ENCODE data around the gene THAP8. TPM values are rescaled to one million over a fixed set of nuclear protein-coding genes. Genes with fewer than 3 reads are reported as not detected.

THAP8 gene
- total and polyA plus RNA-seq, 2 of the 8 experiments (the other 6 are each of a cell fraction or from before 2014, with no cell fraction given) = 6.0 to 11.1 TPM

- TF ChIP-seq ATF3 (IDR thresholded peaks at IDR 0.05; ENCODE audit: insufficient read depth, low read depth, low read length) (0 out of 2 replicates have a peak, but pooled peaks have one; percentile 24), USF2 (IDR thresholded peaks at IDR 0.05; ENCODE audit: low read length) (no peak), BCL11A (IDR thresholded peaks at IDR 0.05; ENCODE audit: low read depth in 2 of 2, low read length in 2 of 2) (no peak), ZNF274 (IDR thresholded peaks at IDR 0.05; ENCODE audit: borderline replicate concordance, extremely low read depth, low read length) (no peak), SIN3A (conservative IDR thresholded peaks at IDR 0.05 in 1 of 2, IDR thresholded peaks at IDR 0.05 in 1 of 2; ENCODE audit: low read depth in 1 of 2, low read length in 2 of 2) (no peak; a peak in 1 of 4 replicates), TBP (IDR thresholded peaks at IDR 0.05; ENCODE audit: low read depth, low read length) (no peak), RFX5 (IDR thresholded peaks at IDR 0.05; ENCODE audit: borderline replicate concordance, low read depth, low read length) (no peak), JUND (IDR thresholded peaks at IDR 0.05; ENCODE audit: low read length) (no peak), NRF1 (IDR thresholded peaks at IDR 0.05; ENCODE audit: low read depth, low read length) (no peak)
Observed at GRCh38 chr19:36051236-36051635, 2.8 kb downstream of the THAP8 start (continued).

All from H1 (cell line).